NB4 (cell line): Measurements from ENCODE around the gene CHST13.

ENCODE experiments used
- DNase-seq: peaks from one replicate; pipeline ENCODE4 v3.0.0; 2010; ENCODE audit warnings: low read depth
- H3K4me3 ChIP-seq: one replicate; pipeline ENCODE4 v1.5.1; 2011; ENCODE audit warnings: mild to moderate bottlenecking, low read depth, low read length, moderate library complexity
- MYC ChIP-seq: IDR thresholded peaks from 2 replicates; pipeline ENCODE4 v1.6.1; 2011; ENCODE audit warnings: low read depth, low read length
- POLR2A ChIP-seq: IDR thresholded peaks from 2 replicates; pipeline ENCODE4 v1.6.1; 2011; ENCODE audit warnings: mild to moderate bottlenecking; ENCODE audit not compliant: insufficient read length; ENCODE audit errors: extremely low read depth
- TF ChIP-seq, protein P1 (sequence below): IDR thresholded peaks from 2 replicates; pipeline ENCODE4 v1.6.1; 2011; ENCODE audit warnings: low read depth, low read length
- TF ChIP-seq, protein P2 (sequence below): IDR thresholded peaks from one replicate; pipeline ENCODE4 v1.5.1; 2012; ENCODE audit warnings: low read depth, low read length

CHST13 gene

DNA sequence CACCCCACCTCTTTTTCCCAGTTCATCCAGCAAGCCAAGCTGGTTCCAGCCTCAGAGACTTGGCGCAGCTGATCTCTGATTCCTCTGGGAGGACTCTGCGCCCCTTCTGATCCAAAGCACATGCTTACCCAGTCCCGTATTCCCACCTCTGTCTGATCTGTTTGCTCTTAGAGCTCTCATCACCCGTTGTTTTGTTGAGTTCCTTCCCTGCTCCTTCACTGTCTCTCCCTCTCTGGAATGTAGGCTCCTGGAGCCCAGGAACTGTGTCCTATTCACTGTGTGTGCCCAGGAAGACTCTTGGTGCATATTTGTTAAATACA is 46.9 kb upstream of the CHST13 start:
- no peak for DNase-seq
- TF ChIP-seq, protein P1, sequence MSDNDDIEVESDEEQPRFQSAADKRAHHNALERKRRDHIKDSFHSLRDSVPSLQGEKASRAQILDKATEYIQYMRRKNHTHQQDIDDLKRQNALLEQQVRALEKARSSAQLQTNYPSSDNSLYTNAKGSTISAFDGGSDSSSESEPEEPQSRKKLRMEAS, result no peak
- TF ChIP-seq, protein P2, sequence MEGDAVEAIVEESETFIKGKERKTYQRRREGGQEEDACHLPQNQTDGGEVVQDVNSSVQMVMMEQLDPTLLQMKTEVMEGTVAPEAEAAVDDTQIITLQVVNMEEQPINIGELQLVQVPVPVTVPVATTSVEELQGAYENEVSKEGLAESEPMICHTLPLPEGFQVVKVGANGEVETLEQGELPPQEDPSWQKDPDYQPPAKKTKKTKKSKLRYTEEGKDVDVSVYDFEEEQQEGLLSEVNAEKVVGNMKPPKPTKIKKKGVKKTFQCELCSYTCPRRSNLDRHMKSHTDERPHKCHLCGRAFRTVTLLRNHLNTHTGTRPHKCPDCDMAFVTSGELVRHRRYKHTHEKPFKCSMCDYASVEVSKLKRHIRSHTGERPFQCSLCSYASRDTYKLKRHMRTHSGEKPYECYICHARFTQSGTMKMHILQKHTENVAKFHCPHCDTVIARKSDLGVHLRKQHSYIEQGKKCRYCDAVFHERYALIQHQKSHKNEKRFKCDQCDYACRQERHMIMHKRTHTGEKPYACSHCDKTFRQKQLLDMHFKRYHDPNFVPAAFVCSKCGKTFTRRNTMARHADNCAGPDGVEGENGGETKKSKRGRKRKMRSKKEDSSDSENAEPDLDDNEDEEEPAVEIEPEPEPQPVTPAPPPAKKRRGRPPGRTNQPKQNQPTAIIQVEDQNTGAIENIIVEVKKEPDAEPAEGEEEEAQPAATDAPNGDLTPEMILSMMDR, result no peak
- TF ChIP-seq MYC, result no peak
- TF ChIP-seq POLR2A, result no peak
- H3K4me3 ChIP-seq, result no peak overlapping the region

DNA sequence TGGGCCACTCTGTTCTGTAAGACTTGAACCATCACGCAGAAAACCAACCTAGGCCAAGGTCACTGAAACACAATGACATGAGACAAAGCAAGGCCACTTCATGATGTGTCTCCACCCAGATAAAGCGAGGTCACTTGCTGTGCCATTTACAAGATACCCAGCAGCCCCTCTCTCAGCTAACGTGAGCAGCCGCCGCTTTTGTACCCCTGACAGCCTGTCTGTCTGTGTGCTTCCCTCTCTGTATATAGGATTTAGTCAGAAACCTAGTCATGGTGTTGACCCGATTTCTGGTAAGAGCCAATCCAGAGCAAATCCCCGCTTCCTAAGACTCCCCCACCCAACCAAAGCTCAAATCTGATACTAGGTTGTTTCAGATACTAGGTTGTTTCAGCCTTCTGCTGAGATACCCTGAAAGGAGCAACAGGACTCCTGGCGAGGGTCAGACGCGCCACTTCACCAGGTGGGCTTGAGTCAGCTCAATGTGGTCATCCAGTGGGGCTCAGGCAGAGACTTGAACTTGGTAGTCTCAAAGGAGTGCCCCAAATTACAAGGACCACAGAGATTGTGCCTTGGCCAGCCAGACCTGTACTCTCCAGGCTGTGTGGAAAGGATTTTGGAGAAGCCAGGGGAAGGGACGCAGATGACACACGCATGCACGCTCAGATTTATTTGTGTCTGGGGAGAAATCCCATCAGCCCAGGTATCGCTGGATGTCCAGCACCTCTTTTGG is 45.2 kb upstream of the CHST13 start:
- TF ChIP-seq, protein P1, result no peak
- TF ChIP-seq POLR2A, result no peak
- TF ChIP-seq, protein P2, result no peak
- no peak for TF ChIP-seq MYC
- no peak for DNase-seq
- H3K4me3 ChIP-seq, result no peak overlapping the region

DNA sequence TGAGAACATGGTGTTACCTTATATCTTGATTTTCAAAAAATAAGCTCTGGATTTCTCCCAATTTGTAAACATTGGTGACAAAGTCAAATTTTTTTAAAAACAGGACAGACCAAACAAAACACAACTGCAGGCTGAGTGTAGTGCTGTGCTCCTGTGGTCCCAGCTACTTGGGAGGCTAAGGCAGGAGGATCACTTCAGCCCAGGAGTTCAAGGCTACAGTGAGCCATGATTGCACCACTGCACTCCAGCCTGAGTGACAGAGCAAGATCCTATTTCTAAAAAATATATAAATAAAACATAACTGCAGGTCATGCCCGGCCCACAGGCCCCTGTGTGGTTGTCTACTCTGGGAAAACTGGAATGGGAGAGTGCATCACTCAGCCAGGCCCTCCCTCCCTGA is 44.3 kb upstream of the CHST13 start:
- no peak overlapping the region for H3K4me3 ChIP-seq
- no peak for DNase-seq
- no peak for TF ChIP-seq MYC
- TF ChIP-seq, protein P2, result no peak
- TF ChIP-seq POLR2A, result no peak
- TF ChIP-seq, protein P1, result no peak

DNA sequence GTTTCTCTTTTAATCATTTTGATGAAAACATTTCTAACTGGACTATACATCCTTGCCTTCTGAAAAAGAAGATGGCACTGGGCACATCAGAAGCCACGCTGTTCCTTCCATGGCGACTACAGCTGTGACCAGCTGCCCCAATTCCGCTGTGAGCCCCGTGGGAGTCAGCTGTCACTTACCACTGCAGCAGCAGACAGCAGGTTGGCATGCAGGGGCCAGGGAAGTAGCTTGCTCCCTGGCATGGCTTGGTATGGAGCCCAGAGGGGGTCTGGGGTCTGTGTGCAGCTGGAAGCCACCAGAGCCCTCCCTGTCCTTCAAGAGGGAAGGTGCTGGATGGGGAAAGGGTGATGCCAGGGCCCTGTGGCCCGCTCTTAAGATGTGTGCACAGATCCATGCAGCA is 43.7 kb upstream of the CHST13 start:
- no peak overlapping the region for H3K4me3 ChIP-seq
- DNase-seq, result no peak
- TF ChIP-seq POLR2A (no peak), MYC (no peak)
- TF ChIP-seq, protein P1, result no peak
- TF ChIP-seq, protein P2, result no peak

DNA sequence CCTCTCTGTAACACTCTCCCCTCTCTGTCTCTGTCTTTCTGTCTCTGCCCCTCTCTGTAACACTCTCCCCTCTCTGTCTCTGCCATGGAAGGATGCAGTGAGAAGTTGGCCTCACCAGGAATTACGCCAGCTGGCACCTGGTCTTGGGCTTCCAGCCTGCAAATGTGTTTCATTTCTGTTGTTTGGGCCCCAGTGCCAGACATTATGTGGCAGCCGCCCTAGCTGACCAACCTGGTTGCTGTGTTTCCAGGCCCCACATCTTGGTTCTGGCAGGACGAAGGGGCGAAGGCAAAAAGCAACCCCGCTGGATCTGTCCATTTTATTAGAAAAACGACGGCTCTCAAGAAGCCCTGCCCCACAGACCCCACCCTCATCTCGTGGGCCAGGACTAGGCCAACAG is 43.1 kb upstream of the CHST13 start:
- H3K4me3 ChIP-seq, result no peak overlapping the region
- no peak for DNase-seq
- TF ChIP-seq, protein P1, result no peak
- TF ChIP-seq MYC, result no peak
- no peak for TF ChIP-seq POLR2A
- TF ChIP-seq, protein P2, result no peak
